T-helper 1 cell treated with Interleukin-12 subunit alpha and Interleukin-12 subunit beta and Interleukin-4 antibody, amounts not matched to agents 30 μg/mL and 1 μg/mL, for 36 hours (primary cell): Measurements from ENCODE around the gene B3GLCT.

Source experiments
- H3K27ac Mint-ChIP-seq: one replicate; pipeline ENCODE4 v1.8.0; 2021; ENCODE audit warnings: mild to moderate bottlenecking, mixed read lengths
- H3K27me3 Mint-ChIP-seq: one replicate; pipeline ENCODE4 v1.8.0; 2021; ENCODE audit warnings: low read depth, mixed read lengths
- H3K36me3 Mint-ChIP-seq: one replicate; pipeline ENCODE4 v1.8.0; 2021; ENCODE audit warnings: low read depth, mixed read lengths
- H3K4me1 Mint-ChIP-seq: one replicate; pipeline ENCODE4 v1.8.0; 2021; ENCODE audit warnings: low read depth, mixed read lengths
- H3K4me3 Mint-ChIP-seq: one replicate; pipeline ENCODE4 v1.8.0; 2021; ENCODE audit warnings: mild to moderate bottlenecking, moderate library complexity, mixed read lengths
- H3K9me3 Mint-ChIP-seq: one replicate; pipeline ENCODE4 v1.8.0; 2021; ENCODE audit warnings: mixed read lengths

The B3GLCT gene

DNA sequence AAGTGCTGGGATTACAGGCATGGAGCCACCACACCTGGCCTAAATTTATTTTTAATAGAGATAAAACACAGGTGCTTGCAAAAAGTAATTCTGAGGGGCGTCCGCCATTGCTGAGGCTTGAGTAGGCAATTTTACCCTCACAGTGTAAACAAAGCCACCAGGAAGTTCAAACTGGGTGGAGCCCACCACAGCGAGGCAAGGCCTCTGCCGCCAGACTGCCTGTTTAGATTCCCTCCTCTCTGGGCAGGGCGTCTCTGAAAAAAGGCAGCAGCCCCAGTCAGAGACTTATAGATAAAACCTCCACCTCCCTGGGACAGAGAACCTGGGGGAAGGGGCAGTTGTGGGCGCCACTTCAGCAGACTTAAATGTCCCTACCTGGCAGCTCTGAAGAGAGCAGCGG is 50.7 kb downstream of the B3GLCT start:
- H3K27ac Mint-ChIP-seq: no peak overlapping the region
- no peaks in the 10 kb centered on the region for H3K27me3 Mint-ChIP-seq
- no peaks in the 10 kb centered on the region for H3K4me1 Mint-ChIP-seq
- peaks cover 10% of the 10 kb centered on the region for H3K9me3 Mint-ChIP-seq
- no peak overlapping the region for H3K4me3 Mint-ChIP-seq
- no peaks in the 10 kb centered on the region for H3K36me3 Mint-ChIP-seq

DNA sequence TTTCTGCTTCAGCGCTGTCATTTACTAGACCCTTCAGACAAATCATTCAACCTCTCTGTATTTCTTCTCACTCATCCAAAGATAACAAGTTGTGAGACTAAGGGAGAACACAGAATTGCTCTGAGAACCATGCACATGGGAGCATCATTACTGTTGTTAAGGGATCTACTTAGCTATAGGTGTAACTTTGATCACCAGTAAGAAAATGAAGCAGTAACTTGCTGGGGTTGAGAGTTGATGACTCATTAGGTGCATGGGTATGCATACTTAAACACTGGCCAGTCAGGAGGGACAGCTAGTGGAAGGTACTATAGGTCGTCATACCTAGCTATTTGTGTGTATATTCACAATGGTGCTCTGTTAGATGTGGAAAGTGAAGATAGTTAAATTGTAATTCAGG is 61.5 kb downstream of the B3GLCT start:
- Mint-ChIP-seq H3K4me3 (no peak overlapping the region), H3K27me3 (no peaks in the 10 kb centered on the region), H3K27ac (no peak overlapping the region), H3K9me3 (no peaks in the 10 kb centered on the region), H3K36me3 (no peaks in the 10 kb centered on the region), H3K4me1 (no peaks in the 10 kb centered on the region)

DNA sequence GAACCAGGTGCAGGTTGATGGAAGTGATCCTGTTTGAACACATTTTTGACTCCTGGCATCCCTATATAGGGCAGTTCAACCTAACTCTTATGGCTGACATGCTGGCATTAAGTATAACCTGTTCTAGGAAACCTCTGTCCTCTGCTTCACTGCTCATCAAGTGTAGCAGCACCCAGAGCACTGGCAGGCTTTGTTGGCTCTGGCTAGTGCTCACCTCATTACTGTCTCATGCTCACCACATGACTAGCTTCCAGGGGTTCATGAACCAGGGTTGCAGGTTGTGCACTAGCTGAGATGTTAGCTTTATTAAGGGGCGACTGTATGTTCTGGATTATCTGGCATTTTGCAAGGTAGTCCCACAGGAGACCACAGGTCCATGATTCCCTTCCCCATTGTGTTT is 63.6 kb downstream of the B3GLCT start:
- Mint-ChIP-seq H3K27me3 (no peaks in the 10 kb centered on the region), H3K36me3 (no peaks in the 10 kb centered on the region), H3K27ac (no peak overlapping the region), H3K9me3 (no peaks in the 10 kb centered on the region), H3K4me3 (no peak overlapping the region), H3K4me1 (no peaks in the 10 kb centered on the region)

DNA sequence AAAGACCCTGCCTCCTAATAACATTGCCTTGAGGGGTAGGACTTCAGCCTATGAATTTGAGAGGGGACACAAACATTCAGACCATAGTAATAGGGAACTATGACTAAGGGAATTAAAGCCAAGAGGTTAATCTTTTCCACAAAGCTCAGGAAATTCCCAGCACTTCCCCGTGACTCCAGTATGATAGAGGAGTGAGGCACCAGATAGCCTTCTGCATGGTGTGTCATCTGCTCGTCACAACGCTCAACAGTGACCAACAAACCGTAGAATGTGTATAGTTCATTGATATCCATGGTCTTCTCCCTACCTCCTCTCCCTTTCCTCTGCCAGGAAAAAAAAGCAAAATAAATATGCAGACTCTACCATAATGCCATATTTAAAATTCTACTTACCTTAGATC is 64.4 kb downstream of the B3GLCT start:
- peaks cover 1% of the 10 kb centered on the region for H3K36me3 Mint-ChIP-seq
- H3K4me3 Mint-ChIP-seq: no peak overlapping the region
- no peaks in the 10 kb centered on the region for H3K4me1 Mint-ChIP-seq
- no peak overlapping the region for H3K27ac Mint-ChIP-seq
- no peaks in the 10 kb centered on the region for H3K27me3 Mint-ChIP-seq
- H3K9me3 Mint-ChIP-seq: no peaks in the 10 kb centered on the region

DNA sequence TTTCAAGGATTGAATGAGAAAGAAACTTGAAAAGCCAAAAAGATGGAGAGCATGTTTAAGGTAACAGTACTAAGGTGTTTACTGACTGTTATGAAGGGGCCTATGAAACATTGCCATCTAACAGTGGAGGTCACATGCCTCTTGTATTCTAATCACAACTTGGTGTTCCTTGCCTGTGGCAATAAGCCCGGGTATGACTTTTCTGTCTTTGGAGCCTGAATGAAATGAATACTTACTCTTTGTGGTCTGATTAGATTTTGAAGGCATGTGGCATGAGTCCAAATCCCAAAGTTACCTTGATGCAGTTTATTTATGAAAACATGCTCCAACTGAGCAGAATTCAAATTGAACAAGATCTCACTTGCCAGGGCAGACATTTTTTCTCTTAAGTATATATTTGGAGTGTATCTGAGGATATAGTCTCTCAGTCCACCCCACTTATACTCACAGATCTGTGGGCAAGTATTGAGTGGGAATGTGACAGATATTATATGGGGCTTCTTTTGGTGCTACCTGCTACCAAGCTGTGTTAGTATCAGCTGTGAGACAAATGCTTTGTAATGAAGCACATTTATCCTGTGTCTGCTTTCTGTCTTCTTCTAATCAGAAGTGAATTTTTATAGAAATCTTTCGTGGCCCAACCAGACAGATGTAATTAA is 67.5 kb downstream of the B3GLCT start:
- Mint-ChIP-seq H3K4me3 (no peak overlapping the region), H3K9me3 (peaks cover 6% of the 10 kb centered on the region), H3K27me3 (no peaks in the 10 kb centered on the region), H3K36me3 (peaks cover 8% of the 10 kb centered on the region), H3K4me1 (no peaks in the 10 kb centered on the region), H3K27ac (no peak overlapping the region)

DNA sequence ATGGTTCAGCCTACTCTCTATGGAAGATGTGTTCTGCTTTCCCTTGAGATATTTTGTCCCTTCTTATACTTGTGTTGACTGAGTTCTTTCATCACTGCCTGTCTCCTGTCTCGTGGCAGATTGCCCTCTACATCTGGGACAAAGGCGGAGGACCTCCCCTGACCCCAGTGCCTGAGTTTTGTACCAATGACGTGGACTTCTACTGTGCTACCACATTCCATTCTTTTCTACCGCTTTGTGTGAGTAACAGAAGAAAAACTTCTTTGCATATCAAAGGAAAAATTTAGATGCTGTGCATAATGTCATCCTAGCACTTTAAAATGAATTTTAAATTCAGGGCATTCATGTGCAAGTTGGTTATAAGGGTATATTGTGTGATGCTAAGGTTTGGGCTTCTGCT is 74.6 kb downstream of the B3GLCT start:
- H3K36me3 Mint-ChIP-seq: peaks cover 8% of the 10 kb centered on the region
- peaks cover 17% of the 10 kb centered on the region for H3K9me3 Mint-ChIP-seq
- no peaks in the 10 kb centered on the region for H3K4me1 Mint-ChIP-seq
- no peak overlapping the region for H3K27ac Mint-ChIP-seq
- no peak overlapping the region for H3K4me3 Mint-ChIP-seq
- H3K27me3 Mint-ChIP-seq: no peaks in the 10 kb centered on the region

DNA sequence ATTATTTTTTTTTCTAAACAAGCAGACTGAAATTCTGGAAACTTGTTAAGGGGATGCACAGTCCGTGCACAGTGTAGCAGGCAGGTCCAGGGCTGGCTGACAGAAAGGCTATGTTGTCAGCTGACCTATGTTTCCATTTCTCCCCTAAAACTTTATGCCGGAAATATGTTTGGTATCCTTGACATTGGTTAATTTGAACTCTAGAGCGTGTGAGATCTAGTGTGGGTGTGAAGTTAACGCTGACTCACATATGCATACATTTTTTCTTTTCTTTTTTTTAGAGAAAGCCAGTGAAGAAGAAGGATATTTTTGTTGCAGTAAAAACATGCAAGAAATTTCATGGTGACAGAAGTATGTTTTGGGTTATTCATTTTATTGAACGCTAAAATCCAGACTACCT is 76.6 kb downstream of the B3GLCT start:
- no peak overlapping the region for H3K4me3 Mint-ChIP-seq
- peaks cover 5% of the 10 kb centered on the region for H3K36me3 Mint-ChIP-seq
- H3K4me1 Mint-ChIP-seq: no peaks in the 10 kb centered on the region
- H3K27me3 Mint-ChIP-seq: no peaks in the 10 kb centered on the region
- H3K27ac Mint-ChIP-seq: no peak overlapping the region
- peaks cover 12% of the 10 kb centered on the region for H3K9me3 Mint-ChIP-seq

DNA sequence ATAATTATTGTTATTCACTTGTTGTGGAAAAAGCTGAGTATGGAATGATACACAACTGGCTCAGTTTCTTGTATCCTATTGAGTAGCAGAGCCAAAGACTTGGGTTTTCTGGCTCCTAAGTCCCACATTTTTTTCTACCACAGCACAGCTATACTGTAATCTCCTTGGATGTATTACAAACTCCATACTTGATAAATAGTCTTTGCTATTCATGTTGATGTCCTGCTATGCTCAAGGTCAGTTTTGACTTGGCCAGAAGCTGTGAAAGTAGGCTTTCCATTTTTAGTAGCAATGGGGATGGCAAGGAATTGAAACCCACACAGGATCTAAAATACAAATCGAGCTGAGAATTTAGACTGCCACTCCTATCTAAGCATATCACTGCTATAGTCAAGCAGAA is 79.1 kb downstream of the B3GLCT start:
- Mint-ChIP-seq H3K27ac (no peak overlapping the region), H3K4me1 (no peaks in the 10 kb centered on the region), H3K36me3 (no peaks in the 10 kb centered on the region), H3K4me3 (no peak overlapping the region), H3K27me3 (no peaks in the 10 kb centered on the region), H3K9me3 (peaks cover 5% of the 10 kb centered on the region)

DNA sequence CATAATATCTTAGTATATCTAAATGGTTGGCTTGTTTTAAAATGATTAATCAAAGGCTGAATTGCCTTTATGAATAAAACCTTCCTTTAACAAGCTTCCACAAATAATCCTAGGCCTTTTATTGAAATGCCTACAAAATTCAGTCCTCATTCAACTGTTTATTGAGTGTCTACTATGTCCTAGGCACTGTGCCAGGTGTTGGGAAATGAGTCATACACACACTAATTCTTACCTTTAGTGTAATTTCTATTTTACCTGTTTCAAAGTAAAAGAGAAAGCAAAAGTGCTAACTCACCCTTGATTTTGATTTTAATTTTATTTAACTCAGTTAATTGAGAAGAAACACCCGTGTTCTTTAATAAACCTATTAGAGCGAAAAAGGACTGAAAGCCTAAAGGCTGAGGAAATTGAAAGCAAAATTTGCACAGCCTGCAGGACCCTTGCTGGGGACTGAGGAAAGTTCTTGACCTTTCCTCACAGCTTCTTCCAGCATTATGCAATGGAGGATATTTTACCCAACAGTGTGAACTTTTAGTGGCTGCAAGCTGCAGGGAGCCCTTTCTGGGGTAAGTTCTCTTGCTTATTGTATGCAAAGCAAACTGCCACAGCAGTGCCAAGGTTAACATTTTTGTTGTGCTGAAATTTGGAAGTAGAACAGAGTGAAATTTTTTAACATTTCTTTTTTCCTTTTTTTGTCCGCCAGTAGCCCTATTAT is 83.1 kb downstream of the B3GLCT start:
- Mint-ChIP-seq H3K27ac (no peak overlapping the region), H3K9me3 (peaks cover 5% of the 10 kb centered on the region), H3K4me1 (no peaks in the 10 kb centered on the region), H3K36me3 (peaks cover 5% of the 10 kb centered on the region), H3K4me3 (no peak overlapping the region), H3K27me3 (no peaks in the 10 kb centered on the region)

DNA sequence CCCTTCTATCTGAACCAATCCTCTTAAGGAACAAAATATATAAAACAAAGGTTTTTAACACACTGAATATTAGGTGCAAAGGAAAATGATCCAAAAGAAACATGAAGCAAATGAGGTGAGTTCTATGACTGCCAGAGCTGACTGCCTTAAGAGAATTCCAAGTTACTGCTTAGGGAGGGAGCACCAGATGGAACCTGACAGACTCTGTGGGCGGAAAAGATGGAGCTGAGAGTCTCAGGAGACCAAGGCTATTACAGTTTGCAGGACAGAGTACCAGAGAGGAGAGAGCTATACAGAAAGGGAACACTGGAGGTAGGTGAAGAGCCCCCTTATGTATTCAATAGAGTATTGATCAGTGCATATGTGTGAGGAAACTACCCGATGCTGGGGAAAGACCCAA is 87.2 kb downstream of the B3GLCT start:
- H3K27ac Mint-ChIP-seq: no peak overlapping the region
- no peak overlapping the region for H3K4me3 Mint-ChIP-seq
- H3K36me3 Mint-ChIP-seq: peaks cover 12% of the 10 kb centered on the region
- H3K4me1 Mint-ChIP-seq: no peaks in the 10 kb centered on the region
- no peaks in the 10 kb centered on the region for H3K27me3 Mint-ChIP-seq
- H3K9me3 Mint-ChIP-seq: peaks cover 18% of the 10 kb centered on the region

DNA sequence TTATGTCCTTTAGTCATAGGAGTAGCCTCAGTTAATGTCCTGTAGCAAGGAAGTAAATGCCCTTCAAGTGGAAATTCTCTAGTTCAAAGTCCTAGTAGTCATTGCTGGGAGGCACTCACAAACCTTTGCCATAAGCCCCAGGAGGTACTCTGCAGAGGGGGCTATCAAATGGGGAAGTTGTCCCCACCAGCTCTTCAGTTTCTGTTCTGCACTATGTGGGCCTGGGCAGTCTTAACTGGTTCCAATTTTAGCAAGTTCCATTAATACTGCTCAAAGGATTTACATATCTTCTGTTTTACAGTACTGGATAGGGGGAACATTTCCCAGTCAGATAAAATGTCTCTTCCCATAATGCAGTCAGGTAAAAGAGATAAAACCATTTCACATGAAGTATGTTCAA is 101.3 kb downstream of the B3GLCT start:
- Mint-ChIP-seq H3K27ac (no peak overlapping the region), H3K4me3 (no peak overlapping the region), H3K36me3 (no peaks in the 10 kb centered on the region), H3K4me1 (no peaks in the 10 kb centered on the region), H3K27me3 (no peaks in the 10 kb centered on the region), H3K9me3 (peaks cover 13% of the 10 kb centered on the region)

DNA sequence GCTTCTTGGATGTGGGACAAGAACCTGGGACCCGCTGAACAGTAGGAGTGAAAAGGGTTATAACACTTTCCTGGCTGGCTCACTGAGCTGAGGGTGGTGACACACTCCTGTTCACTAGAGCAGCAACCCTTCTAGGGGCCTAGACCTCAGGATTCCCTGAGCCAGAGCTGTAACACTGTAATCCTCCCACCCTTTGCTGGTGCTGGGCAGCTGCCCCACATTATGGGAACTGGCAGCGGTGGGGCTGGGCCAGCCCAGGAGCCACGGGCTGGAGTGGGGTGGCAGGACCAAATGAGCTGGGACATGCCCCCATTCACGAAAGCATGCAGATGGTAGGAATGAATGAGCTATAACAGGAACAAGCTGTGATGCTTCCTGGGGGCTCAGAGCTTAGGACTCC is 110.6 kb downstream of the B3GLCT start:
- Mint-ChIP-seq H3K27ac (no peak overlapping the region), H3K4me1 (no peaks in the 10 kb centered on the region), H3K27me3 (no peaks in the 10 kb centered on the region), H3K9me3 (peaks cover 44% of the 10 kb centered on the region), H3K4me3 (no peak overlapping the region), H3K36me3 (no peaks in the 10 kb centered on the region)

DNA sequence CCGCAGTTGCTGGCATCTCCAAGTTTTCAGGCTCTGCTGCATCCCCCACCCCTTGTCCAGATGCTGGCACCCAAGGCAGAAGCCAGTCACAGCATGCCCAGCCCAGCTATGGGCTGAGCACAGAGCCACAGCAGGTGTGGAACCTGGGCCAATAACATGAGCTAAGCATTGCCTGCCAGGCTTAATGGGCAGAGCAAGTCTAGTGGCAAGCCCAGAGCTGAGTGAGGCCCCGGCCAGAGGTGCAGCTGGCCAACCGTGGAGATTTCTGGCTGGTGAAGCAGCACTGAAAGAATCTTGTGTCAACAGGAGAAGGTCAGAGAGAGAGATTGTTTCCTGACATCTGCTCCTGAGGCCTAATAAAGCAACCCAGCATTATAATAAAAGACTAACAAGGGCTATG is 111.0 kb downstream of the B3GLCT start:
- H3K4me3 Mint-ChIP-seq: no peak overlapping the region
- no peaks in the 10 kb centered on the region for H3K27me3 Mint-ChIP-seq
- H3K27ac Mint-ChIP-seq: no peak overlapping the region
- H3K4me1 Mint-ChIP-seq: no peaks in the 10 kb centered on the region
- H3K36me3 Mint-ChIP-seq: no peaks in the 10 kb centered on the region
- peaks cover 45% of the 10 kb centered on the region for H3K9me3 Mint-ChIP-seq

DNA sequence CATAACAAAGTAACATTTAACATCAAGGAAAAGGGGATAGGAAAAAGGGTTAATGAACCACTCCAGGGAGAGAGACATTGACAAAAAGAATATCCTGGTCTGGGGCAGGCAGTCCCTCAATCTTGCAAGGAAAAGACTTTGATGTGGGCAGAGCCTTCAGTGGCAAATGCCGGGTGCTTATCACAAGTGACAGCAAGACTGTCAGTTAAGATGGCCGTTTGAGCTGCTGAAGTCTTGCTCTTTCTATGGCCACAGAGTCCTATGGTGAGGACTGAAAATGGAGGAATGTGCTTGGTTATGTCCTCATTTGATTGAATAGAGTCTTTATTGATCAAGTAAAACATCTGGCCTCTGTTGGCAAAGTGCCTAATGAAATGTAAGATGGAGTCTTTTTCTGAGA is 112.1 kb downstream of the B3GLCT start:
- Mint-ChIP-seq H3K9me3 (peaks cover 45% of the 10 kb centered on the region), H3K27ac (no peak overlapping the region), H3K36me3 (no peaks in the 10 kb centered on the region), H3K4me1 (no peaks in the 10 kb centered on the region), H3K4me3 (no peak overlapping the region), H3K27me3 (no peaks in the 10 kb centered on the region)

DNA sequence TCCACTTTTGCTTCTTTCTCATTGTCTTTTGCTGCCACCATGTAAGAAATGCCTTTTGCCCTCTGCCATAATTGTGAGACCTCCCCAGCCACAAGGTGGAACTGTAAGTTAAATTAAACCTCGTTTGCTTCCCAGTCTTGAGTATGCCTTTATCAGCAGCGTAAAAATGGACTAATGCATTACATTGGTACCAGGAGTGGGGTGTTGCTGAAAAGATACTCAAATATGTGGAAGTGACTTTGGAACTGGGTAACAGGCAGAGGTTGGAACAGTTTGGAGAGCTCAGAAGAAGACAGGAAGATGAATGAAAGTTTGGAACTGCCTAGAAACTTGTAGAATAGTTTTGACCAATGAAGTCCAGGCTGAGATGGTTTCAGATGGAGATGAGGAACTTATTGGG is 115.2 kb downstream of the B3GLCT start:
- Mint-ChIP-seq H3K27ac (no peak overlapping the region), H3K27me3 (no peaks in the 10 kb centered on the region), H3K9me3 (peaks cover 33% of the 10 kb centered on the region), H3K4me1 (no peaks in the 10 kb centered on the region), H3K36me3 (no peaks in the 10 kb centered on the region), H3K4me3 (no peak overlapping the region)
